ENCODE measurements around the gene FAT1.

DNA sequence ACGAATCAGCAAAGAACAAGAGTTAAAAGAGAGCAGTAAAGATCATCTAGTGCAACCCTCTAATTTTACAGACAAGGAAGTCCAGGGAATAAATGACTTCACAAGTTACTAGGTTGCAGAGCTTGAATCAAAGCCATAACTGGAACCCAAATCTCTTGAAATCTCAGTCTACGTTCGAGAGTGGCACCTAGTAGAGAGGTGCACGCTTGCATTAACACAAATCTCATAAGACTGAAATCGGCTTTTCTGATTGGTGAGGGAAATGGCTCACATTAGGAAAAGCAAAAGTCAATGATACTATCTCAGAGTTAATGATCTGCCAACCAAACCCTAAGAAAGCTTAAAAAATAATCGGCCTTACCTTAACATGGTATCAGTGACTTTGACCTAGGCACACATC lies 43.0 kb downstream of the FAT1 start:
- no peak for TF ChIP-seq TARDBP (IDR thresholded peaks at IDR 0.05)
- TF ChIP-seq PKNOX1 (IDR thresholded peaks at IDR 0.05), result no peak
- no peak for TF ChIP-seq ELF4 (IDR thresholded peaks at IDR 0.05)
- no peak for TF ChIP-seq FOXK2 (IDR thresholded peaks at IDR 0.05)
- no peak for TF ChIP-seq FOXA1 (IDR thresholded peaks at IDR 0.05)
- TF ChIP-seq FOXM1 (IDR thresholded peaks at IDR 0.05; ENCODE audit: borderline replicate concordance), result no peak
- no peak for TF ChIP-seq ZNF384 (IDR thresholded peaks at IDR 0.05)
- TF ChIP-seq ARNT (IDR thresholded peaks at IDR 0.05), result no peak
- TF ChIP-seq HDGF (IDR thresholded peaks at IDR 0.05; ENCODE audit: borderline replicate concordance), result no peak
- no peak for TF ChIP-seq LEF1 (IDR thresholded peaks at IDR 0.05; ENCODE audit: borderline replicate concordance)
